WI38 (cell line): ENCODE data around the gene EGFR.

Experiments
- H3K4me3 ChIP-seq: 2 replicates; pipeline ENCODE4 v1.5.1; 2011; ENCODE audit warnings: low read depth, mild to moderate bottlenecking, control low read depth, low read length
- TF ChIP-seq, protein P1 (sequence below): IDR thresholded peaks from 2 replicates; pipeline ENCODE4 v1.5.1; 2012; ENCODE audit warnings: low read depth, mild to moderate bottlenecking, control low read depth, low read length

Gene EGFR

DNA sequence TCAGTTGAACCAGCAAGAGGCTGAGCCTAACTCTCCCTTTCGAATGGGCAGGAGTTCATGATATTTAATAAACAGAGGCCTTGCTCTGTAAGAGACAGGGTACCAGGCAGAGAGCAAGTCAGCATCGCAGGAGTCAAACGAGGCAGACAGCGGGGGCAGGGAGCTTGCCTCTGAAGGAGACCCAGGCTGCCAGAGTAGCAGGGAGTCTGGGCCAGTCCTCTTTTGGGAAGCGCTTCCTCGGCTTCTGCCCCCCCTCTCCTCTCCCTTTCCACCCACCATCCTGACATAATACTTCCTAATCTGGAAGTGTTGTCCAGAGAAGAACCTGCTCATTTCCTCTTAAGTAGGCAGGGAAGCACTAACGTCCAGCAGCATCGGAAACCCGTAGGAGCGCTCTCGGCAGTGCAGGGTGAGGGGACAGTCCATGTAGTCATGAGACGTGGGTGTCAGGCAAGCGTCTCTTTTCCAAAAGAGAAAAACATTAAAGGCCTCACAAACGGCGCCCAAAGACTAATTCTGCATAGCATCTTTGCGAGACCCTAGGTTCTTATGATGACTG is 171.1 kb downstream of the EGFR start:
- TF ChIP-seq, protein P1, sequence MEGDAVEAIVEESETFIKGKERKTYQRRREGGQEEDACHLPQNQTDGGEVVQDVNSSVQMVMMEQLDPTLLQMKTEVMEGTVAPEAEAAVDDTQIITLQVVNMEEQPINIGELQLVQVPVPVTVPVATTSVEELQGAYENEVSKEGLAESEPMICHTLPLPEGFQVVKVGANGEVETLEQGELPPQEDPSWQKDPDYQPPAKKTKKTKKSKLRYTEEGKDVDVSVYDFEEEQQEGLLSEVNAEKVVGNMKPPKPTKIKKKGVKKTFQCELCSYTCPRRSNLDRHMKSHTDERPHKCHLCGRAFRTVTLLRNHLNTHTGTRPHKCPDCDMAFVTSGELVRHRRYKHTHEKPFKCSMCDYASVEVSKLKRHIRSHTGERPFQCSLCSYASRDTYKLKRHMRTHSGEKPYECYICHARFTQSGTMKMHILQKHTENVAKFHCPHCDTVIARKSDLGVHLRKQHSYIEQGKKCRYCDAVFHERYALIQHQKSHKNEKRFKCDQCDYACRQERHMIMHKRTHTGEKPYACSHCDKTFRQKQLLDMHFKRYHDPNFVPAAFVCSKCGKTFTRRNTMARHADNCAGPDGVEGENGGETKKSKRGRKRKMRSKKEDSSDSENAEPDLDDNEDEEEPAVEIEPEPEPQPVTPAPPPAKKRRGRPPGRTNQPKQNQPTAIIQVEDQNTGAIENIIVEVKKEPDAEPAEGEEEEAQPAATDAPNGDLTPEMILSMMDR = no peak
- no peak overlapping the region for H3K4me3 ChIP-seq

DNA sequence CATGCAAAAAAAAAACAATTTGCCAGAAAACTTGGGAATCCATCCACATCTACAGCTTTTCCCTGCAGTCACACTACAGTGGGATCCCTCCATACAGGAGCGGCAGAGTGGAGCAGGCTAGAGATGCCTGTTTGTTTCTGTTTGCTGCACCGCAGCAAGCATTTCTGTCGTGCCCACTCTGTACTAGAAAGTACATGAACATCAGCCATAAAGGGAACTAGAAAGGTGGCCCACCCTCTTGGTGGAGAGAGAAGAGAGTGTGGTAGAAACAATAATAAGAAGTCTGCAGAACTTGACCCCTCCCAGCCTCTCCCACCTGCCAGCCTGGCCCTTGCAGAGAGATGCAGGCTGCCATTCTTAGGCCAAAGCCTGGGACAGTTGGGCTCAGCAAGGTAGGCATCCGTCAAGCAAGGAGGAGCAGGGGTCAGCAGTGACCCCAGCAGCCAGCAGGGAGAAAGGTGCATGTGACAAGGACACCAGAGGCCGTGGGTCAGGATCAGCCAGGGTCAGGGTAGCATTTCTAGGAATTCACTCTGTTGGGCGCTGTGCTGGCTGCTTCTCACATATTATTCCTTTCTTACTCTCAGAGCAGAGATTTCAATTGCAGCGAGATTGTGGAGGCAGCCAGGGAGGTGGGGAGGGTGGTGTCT is 171.8 kb downstream of the EGFR start:
- H3K4me3 ChIP-seq = no peak overlapping the region
- TF ChIP-seq, protein P1 = no peak

DNA sequence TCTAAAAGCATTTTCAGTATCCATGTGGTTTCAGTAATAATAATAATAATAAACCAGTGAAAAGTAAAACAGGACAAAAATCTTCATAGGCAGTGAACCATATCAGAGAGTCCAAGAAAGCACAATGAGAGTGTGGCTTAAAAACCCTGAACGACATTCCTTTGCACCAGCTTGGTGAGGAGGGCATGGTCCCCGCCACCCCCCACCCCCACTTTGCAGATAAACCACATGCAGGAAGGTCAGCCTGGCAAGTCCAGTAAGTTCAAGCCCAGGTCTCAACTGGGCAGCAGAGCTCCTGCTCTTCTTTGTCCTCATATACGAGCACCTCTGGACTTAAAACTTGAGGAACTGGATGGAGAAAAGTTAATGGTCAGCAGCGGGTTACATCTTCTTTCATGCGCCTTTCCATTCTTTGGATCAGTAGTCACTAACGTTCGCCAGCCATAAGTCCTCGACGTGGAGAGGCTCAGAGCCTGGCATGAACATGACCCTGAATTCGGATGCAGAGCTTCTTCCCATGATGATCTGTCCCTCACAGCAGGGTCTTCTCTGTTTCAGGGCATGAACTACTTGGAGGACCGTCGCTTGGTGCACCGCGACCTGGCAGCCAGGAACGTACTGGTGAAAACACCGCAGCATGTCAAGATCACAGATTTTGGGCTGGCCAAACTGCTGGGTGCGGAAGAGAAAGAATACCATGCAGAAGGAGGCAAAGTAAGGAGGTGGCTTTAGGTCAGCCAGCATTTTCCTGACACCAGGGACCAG is 172.5 kb downstream of the EGFR start:
- TF ChIP-seq, protein P1 = no peak
- H3K4me3 ChIP-seq = no peak overlapping the region

DNA sequence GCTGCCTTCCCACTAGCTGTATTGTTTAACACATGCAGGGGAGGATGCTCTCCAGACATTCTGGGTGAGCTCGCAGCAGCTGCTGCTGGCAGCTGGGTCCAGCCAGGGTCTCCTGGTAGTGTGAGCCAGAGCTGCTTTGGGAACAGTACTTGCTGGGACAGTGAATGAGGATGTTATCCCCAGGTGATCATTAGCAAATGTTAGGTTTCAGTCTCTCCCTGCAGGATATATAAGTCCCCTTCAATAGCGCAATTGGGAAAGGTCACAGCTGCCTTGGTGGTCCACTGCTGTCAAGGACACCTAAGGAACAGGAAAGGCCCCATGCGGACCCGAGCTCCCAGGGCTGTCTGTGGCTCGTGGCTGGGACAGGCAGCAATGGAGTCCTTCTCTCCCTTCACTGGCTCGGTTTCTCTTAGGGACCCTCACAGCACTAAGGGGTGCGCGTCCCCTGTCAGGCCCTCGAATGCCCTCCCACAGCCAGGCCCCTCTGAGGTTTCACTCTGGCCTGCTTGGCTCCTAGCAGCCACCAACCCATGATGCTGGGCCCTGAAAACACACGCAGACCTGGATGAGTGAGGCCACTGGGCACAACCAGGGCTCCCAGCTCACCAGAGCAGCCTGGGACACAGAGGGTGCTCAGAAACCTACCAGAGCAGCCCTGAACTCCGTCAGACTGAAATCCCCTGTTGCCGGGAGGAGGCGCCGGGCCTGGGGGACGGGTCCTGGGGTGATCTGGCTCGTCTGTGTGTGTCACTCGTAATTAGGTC is 173.3 kb downstream of the EGFR start:
- TF ChIP-seq, protein P1 = no peak

DNA sequence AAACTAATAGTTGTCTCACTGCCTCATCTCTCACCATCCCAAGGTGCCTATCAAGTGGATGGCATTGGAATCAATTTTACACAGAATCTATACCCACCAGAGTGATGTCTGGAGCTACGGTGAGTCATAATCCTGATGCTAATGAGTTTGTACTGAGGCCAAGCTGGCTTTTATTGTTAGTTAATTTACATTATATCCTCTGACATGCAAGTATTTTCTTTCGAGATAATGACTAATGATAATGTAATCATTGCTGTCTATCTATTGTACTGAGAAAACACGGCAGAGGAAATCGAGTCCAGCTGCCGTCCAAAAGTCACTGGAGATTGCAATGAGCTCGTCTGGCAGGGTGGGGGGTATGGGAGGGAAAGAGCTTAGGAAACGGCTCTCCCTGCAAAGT is 173.9 kb downstream of the EGFR start:
- no peak overlapping the region for H3K4me3 ChIP-seq
- TF ChIP-seq, protein P1 = no peak

More for the DNA sequence above, 173.3 kb downstream of the EGFR start:
- H3K4me3 ChIP-seq = no peak overlapping the region

DNA sequence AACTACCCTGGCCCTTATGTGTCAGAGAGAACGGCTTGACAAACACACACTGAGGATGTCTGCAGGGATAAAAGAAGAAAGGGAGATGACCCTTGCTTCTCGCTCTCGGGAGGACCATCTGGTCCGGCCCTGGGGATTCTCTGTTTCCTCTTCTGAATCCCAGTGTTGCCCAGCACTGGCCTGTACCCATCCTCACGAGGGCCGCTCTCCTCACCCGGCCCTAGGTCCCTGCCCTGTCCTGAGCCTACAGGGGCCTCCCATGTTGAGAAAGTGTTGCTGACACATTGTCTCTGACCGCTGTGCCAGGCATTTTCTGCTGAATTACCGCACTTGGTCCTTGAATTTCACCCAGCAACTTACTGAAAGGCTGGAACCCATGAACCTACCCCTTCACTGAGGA is 174.4 kb downstream of the EGFR start:
- TF ChIP-seq, protein P1 = no peak
- H3K4me3 ChIP-seq = no peak overlapping the region
